CD4-positive, alpha-beta memory T cell (primary cell): ENCODE results near the gene APMAP. TPM values are rescaled to one million over a fixed set of nuclear protein-coding genes. Genes with fewer than 3 reads are reported as not detected.

Source experiments
- CTCF ChIA-PET: fragments of 350-600 bp; sonication (Branson Sonifier 250); formaldehyde crosslinking; loops from one replicate; lab custom pipeline; 2021; ENCODE audit warnings: inconsistent platforms; ENCODE audit not compliant: partially characterized antibody; lab: Charles Lee
- POLR2A ChIA-PET: fragments of 350-600 bp; sonication (Branson Sonifier 250); formaldehyde crosslinking; loops from one replicate; lab custom pipeline; 2021; ENCODE audit not compliant: partially characterized antibody; lab: Charles Lee
- DNase-seq, 5 donors: peaks; one replicate each; pipeline versions ENCODE4 v3.0.0 to v3.0.0-alpha.2; 2020 to 2022; ENCODE audit warnings: mixed read lengths in 1 of 5
- H3K27ac ChIP-seq: one replicate; pipeline ENCODE4 v1.7.0; 2013; ENCODE audit warnings: low read depth, low read length
- H3K27me3 ChIP-seq: 2 replicates; pipeline ENCODE4 v1.7.0; 2013; ENCODE audit warnings: mild to moderate bottlenecking, low read length, moderate library complexity; ENCODE audit not compliant: insufficient read depth
- H3K36me3 ChIP-seq: 2 replicates; pipeline ENCODE4 v1.7.0; 2013; ENCODE audit warnings: mild to moderate bottlenecking, low read length, moderate library complexity; ENCODE audit not compliant: insufficient read depth
- H3K4me1 ChIP-seq: 2 replicates; pipeline ENCODE4 v1.7.0; 2013; ENCODE audit warnings: mild to moderate bottlenecking, low read length, moderate library complexity; ENCODE audit not compliant: insufficient read depth
- H3K4me3 ChIP-seq, 2 donors: one replicate each; pipeline ENCODE4 v1.7.0; 2013; ENCODE audit warnings: low read length in 2 of 2, mild to moderate bottlenecking in 1 of 2
- H3K9me3 ChIP-seq, 2 donors: one replicate each; pipeline ENCODE4 v1.7.0; 2013; ENCODE audit warnings: low read length in 2 of 2, control low read depth in 1 of 2; ENCODE audit not compliant: control insufficient read depth in 1 of 2
- H3K27ac Mint-ChIP-seq, 7 donors: one replicate each; pipeline ENCODE4 v1.8.0; 2020 to 2021; ENCODE audit warnings: mixed read lengths in 7 of 7, mild to moderate bottlenecking in 6 of 7, inconsistent platforms in 3 of 7, moderate library complexity in 3 of 7
- H3K27me3 Mint-ChIP-seq, 2 donors: one replicate each; pipeline ENCODE4 v1.8.0; 2020 to 2021; ENCODE audit warnings: mixed read lengths in 2 of 2
- H3K36me3 Mint-ChIP-seq, 2 donors: one replicate each; pipeline ENCODE4 v1.8.0; 2020 to 2021; ENCODE audit warnings: mixed read lengths in 2 of 2, inconsistent platforms in 1 of 2, mild to moderate bottlenecking in 1 of 2
- H3K4me1 Mint-ChIP-seq, 4 donors: one replicate each; pipeline ENCODE4 v1.8.0; 2020 to 2021; ENCODE audit warnings: mixed read lengths in 4 of 4, mild to moderate bottlenecking in 1 of 4
- H3K4me3 Mint-ChIP-seq, 8 donors: one replicate each; pipeline ENCODE4 v1.8.0; 2020 to 2021; ENCODE audit warnings: mixed read lengths in 8 of 8, mild to moderate bottlenecking in 7 of 8, moderate library complexity in 6 of 8, inconsistent platforms in 3 of 8
- H3K9me3 Mint-ChIP-seq, 8 donors: one replicate each; pipeline ENCODE4 v1.8.0; 2020 to 2021; ENCODE audit warnings: mixed read lengths in 8 of 8, mild to moderate bottlenecking in 5 of 8, inconsistent platforms in 3 of 8, moderate library complexity in 1 of 8
- intact Hi-C: fragments of 100-400 bp; cut with micrococcal nuclease; formaldehyde crosslinking; loops from one replicate; pipeline ENCODE4 v1.15.1; 2023
- polyA plus RNA-seq, 2 donors: library from polyadenylated mRNA; unstranded; fragments of 300-500 nt; fragmentation: Illumina TruSeq; gene quantifications; one replicate each; pipeline ENCODE4 v1.2.3, GENCODE V29; 2021
- total RNA-seq, 2 experiments: library from RNA; stranded (reverse); gene quantifications; one replicate each; pipeline ENCODE4 v1.2.3, GENCODE V29; 2021

Gene APMAP
- total and polyA plus RNA-seq, 4 experiments from 2014 or later = 48.4 to 130 (median 60.4) TPM

- H3K27ac ChIP-seq = no peak overlapping the region
- intact Hi-C loops = no loop called here
- POLR2A ChIA-PET = no interaction called here
- H3K9me3 Mint-ChIP-seq = no peaks in the 10 kb centered on the region
- H3K4me3 ChIP-seq = no peak overlapping the region
- no peak for DNase-seq
- no peaks in the 10 kb centered on the region for H3K27me3 ChIP-seq
- no peaks in the 10 kb centered on the region for H3K9me3 ChIP-seq
- peaks cover 30 to 62% (median 40%) of the 10 kb centered on the region in 4 donors for H3K4me1 Mint-ChIP-seq
- no peak overlapping the region for H3K4me3 Mint-ChIP-seq
- peaks cover 19 to 41% of the 10 kb centered on the region in 2 donors for H3K36me3 Mint-ChIP-seq
- no peaks in the 10 kb centered on the region for H3K27me3 Mint-ChIP-seq
- H3K27ac Mint-ChIP-seq = peak overlapping the region in 1 of 7 donors; percentile 48
- H3K36me3 ChIP-seq = peaks cover 9% of the 10 kb centered on the region
- H3K4me1 ChIP-seq = peaks cover 17% of the 10 kb centered on the region
- CTCF ChIA-PET = no interaction called here
Observed at GRCh38 chr20:25032065-25032477, 39.5 kb upstream of the APMAP start.

DNA sequence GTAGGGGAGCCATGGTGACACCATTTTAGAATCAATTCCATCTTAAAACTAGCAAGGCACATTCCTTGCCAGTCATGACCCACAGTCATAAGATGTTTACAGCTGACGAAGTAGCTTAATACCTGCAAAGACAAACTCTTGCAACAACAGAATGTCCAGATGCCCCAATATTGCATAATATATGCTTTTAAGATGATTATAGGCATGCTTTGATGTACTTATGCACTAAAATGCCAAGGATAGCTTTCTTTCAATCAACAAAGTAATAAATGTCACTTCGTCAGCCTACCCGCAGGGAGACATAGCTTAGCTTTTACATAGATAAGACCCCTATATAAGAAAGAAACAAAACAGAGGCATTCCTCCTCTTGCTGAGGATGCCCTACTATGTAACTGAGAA, 38.7 kb upstream of the APMAP start:
- Histone ChIP-seq H3K4me3 (no peak overlapping the region), H3K4me1 (peaks cover 8% of the 10 kb centered on the region), H3K9me3 (no peaks in the 10 kb centered on the region), H3K36me3 (peaks cover 9% of the 10 kb centered on the region), H3K27me3 (no peaks in the 10 kb centered on the region), H3K27ac (no peak overlapping the region)
- POLR2A ChIA-PET = no interaction called here
- no peak overlapping the region for H3K4me3 Mint-ChIP-seq
- no peaks in the 10 kb centered on the region for H3K9me3 Mint-ChIP-seq
- H3K4me1 Mint-ChIP-seq = peaks cover 22 to 59% (median 34%) of the 10 kb centered on the region in 4 donors
- H3K27me3 Mint-ChIP-seq = no peaks in the 10 kb centered on the region
- DNase-seq = no peak
- peaks cover 19 to 42% of the 10 kb centered on the region in 2 donors for H3K36me3 Mint-ChIP-seq
- H3K27ac Mint-ChIP-seq = no peak overlapping the region
- CTCF ChIA-PET = interaction anchor here (1.1 kb wide), 1 partner anchor 34 kb away, joined by 3 read pairs; no protein-coding TSS in a partner anchor
- intact Hi-C loops = no loop called here

DNA sequence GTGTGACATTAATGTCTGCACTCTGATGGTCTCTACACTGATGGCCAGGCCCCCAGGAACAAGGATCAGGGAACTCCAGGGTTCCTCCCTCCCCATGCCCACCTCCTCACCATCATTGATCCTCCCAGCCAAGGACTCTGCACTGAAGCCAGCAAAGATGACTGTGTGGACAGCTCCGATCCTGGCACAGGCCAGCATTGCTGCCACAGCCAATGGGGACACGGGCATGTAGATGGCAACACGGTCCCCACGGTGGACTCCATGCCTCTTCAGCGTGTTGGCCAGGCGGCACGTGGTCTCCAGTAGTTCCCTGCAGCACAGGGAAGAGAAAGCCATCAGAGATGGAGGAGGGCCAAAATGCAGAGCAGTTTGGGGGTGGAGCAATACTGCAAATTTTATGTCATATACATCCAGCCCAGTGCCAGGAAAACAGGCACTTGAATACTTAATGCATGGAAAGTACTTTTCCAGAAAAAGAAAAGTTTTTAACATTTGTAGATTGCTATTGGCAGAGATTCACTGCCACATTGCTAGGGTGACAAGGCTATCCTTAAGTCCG, 38.2 kb upstream of the APMAP start:
- DNase-seq = no peak
- POLR2A ChIA-PET = no interaction called here
- Histone ChIP-seq H3K9me3 (no peaks in the 10 kb centered on the region), H3K4me1 (peaks cover 3% of the 10 kb centered on the region), H3K27me3 (no peaks in the 10 kb centered on the region), H3K4me3 (no peak overlapping the region), H3K36me3 (peaks cover 9% of the 10 kb centered on the region), H3K27ac (no peak overlapping the region)
- H3K27ac Mint-ChIP-seq = peak overlapping the region in 2 of 7 donors; percentile 18 to 46
- no peaks in the 10 kb centered on the region for H3K9me3 Mint-ChIP-seq
- H3K4me1 Mint-ChIP-seq = peaks cover 18 to 55% (median 30%) of the 10 kb centered on the region in 4 donors
- no peak overlapping the region for H3K4me3 Mint-ChIP-seq
- intact Hi-C loops = no loop called here
- CTCF ChIA-PET = interaction anchor here (1.1 kb wide), 1 partner anchor 35 kb away, joined by 3 read pairs; no protein-coding TSS in a partner anchor
- H3K36me3 Mint-ChIP-seq = peaks cover 19 to 43% of the 10 kb centered on the region in 2 donors
- no peaks in the 10 kb centered on the region for H3K27me3 Mint-ChIP-seq

- H3K4me3 ChIP-seq = no peak overlapping the region
- peaks cover 17 to 53% (median 27%) of the 10 kb centered on the region in 4 donors for H3K4me1 Mint-ChIP-seq
- no peaks in the 10 kb centered on the region for H3K27me3 ChIP-seq
- no peak for DNase-seq
- H3K36me3 Mint-ChIP-seq = peaks cover 19 to 45% of the 10 kb centered on the region in 2 donors
- POLR2A ChIA-PET = interaction anchor here (1.1 kb wide), 1 partner anchor 28 kb away, joined by 4 read pairs; the partner anchor contains the start of gene ACSS1
- H3K27ac ChIP-seq = no peak overlapping the region
- no peaks in the 10 kb centered on the region for H3K9me3 Mint-ChIP-seq
- H3K36me3 ChIP-seq = peaks cover 9% of the 10 kb centered on the region
- H3K4me3 Mint-ChIP-seq = no peak overlapping the region
- intact Hi-C loops = no loop called here
- CTCF ChIA-PET = no interaction called here
- H3K27me3 Mint-ChIP-seq = no peaks in the 10 kb centered on the region
- no peaks in the 10 kb centered on the region for H3K4me1 ChIP-seq
- no peaks in the 10 kb centered on the region for H3K9me3 ChIP-seq
- peak overlapping the region in 4 of 7 donors; percentile 18 to 80 (median 37) for H3K27ac Mint-ChIP-seq
Observed at GRCh38 chr20:25030007-25030648, 37.6 kb upstream of the APMAP start.

DNA sequence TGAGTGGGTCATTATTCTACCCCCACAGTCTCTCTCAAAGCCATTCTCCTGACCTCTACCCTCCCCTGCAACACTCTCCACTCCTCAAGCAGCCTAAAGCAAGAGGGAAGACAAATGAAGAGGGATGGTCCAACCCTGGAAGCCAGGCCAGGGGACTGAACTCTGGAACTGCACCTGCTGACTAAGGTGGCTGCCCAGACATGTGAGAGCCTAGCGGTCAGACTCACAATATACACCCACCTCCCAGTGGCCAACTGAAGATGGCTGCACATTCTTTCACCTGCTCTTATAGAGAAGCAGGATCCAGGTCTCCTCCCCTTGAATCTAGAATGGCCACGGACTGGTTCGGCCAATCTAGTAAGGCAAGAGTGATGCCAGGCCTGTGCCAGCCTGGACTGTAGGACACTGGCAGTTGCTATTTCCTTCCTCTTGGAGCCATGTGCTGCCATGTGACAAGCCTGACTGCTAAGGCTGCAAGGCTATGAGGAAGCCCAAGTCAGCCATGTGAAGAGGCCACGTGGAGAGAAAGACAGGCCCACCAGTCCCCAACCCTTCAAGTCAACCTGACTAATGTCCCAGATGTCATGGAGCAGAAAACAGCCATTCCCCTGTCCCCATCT, 33.5 kb upstream of the APMAP start:
- peaks cover 17 to 48% (median 29%) of the 10 kb centered on the region in 4 donors for H3K4me1 Mint-ChIP-seq
- peak overlapping the region in 1 of 8 donors; percentile 29 for H3K4me3 Mint-ChIP-seq
- H3K4me3 ChIP-seq = no peak overlapping the region
- ChIA-PET CTCF (no interaction called here), POLR2A (no interaction called here)
- intact Hi-C loops = no loop called here
- peaks cover 21% of the 10 kb centered on the region for H3K36me3 ChIP-seq
- H3K27ac ChIP-seq = no peak overlapping the region
- H3K27me3 ChIP-seq = no peaks in the 10 kb centered on the region
- H3K4me1 ChIP-seq = no peaks in the 10 kb centered on the region
- H3K9me3 Mint-ChIP-seq = no peaks in the 10 kb centered on the region
- H3K27me3 Mint-ChIP-seq = no peaks in the 10 kb centered on the region
- no peak for DNase-seq
- H3K36me3 Mint-ChIP-seq = peaks cover 28 to 68% of the 10 kb centered on the region in 2 donors
- H3K9me3 ChIP-seq = no peaks in the 10 kb centered on the region
- H3K27ac Mint-ChIP-seq = peak overlapping the region in 4 of 7 donors; percentile 18 to 62 (median 24)

- H3K9me3 Mint-ChIP-seq = no peaks in the 10 kb centered on the region
- peaks cover 25 to 66% of the 10 kb centered on the region in 2 donors for H3K36me3 Mint-ChIP-seq
- H3K4me3 Mint-ChIP-seq = no peak overlapping the region
- CTCF ChIA-PET = interaction anchor here (0.6 kb wide), 1 partner anchor 10 kb away, joined by 3 read pairs; no protein-coding TSS in a partner anchor
- H3K27ac ChIP-seq = no peak overlapping the region
- DNase-seq = no peak
- POLR2A ChIA-PET = no interaction called here
- no peaks in the 10 kb centered on the region for H3K9me3 ChIP-seq
- H3K36me3 ChIP-seq = peaks cover 24% of the 10 kb centered on the region
- no peaks in the 10 kb centered on the region for H3K27me3 Mint-ChIP-seq
- intact Hi-C loops = no loop called here
- H3K4me3 ChIP-seq = no peak overlapping the region
- peak overlapping the region in 1 of 7 donors; percentile 41 for H3K27ac Mint-ChIP-seq
- no peaks in the 10 kb centered on the region for H3K4me1 ChIP-seq
- peaks cover 13 to 40% (median 23%) of the 10 kb centered on the region in 4 donors for H3K4me1 Mint-ChIP-seq
- no peaks in the 10 kb centered on the region for H3K27me3 ChIP-seq
Observed at GRCh38 chr20:25025091-25025861, 32.7 kb upstream of the APMAP start.
